NCI-H526 (cell line): Measurements from ENCODE around the gene RIPK4.

Experiments used
- DNase-seq, 2 experiments: peaks; one replicate each; lab custom pipeline; 2025; lab: John Stamatoyannopoulos, UW

The RIPK4 gene

GRCh38 chr21:41766883-41767605 is at the start of gene RIPK4:
Gene RIPK4, minus strand, starts transcription at chr21:41767052. Its CDS starts 11 bp downstream, at chr21:41767041.
- peak; percentile 73 to 96 for DNase-seq

GRCh38 chr21:41815652-41816582 is 49.1 kb upstream of the RIPK4 start:
- no peak for DNase-seq

GRCh38 chr21:41813226-41813625 is 46.4 kb upstream of the RIPK4 start:
- no peak for DNase-seq

- DNase-seq, result no peak
These were observed 45.8 kb upstream of the RIPK4 start for GRCh38 chr21:41812679-41813078.

- no peak for DNase-seq
These were observed 43.7 kb upstream of the RIPK4 start for GRCh38 chr21:41810597-41810932.

- no peak for DNase-seq
These were observed 43.2 kb upstream of the RIPK4 start for GRCh38 chr21:41809891-41810596.

GRCh38 chr21:41808846-41809245 is 42.0 kb upstream of the RIPK4 start:
- DNase-seq, result no peak

GRCh38 chr21:41808094-41808493 is 41.2 kb upstream of the RIPK4 start:
- no peak for DNase-seq

GRCh38 chr21:41806773-41807172 is 39.9 kb upstream of the RIPK4 start:
- DNase-seq, result no peak

- DNase-seq, result no peak
These were observed 38.8 kb upstream of the RIPK4 start for GRCh38 chr21:41805643-41806042.

GRCh38 chr21:41805038-41805437 is 38.2 kb upstream of the RIPK4 start:
- DNase-seq, result no peak

GRCh38 chr21:41804381-41804780 is 37.5 kb upstream of the RIPK4 start:
- DNase-seq, result no peak

GRCh38 chr21:41803316-41803715 is 36.5 kb upstream of the RIPK4 start:
- no peak for DNase-seq

GRCh38 chr21:41802684-41803083 is 35.8 kb upstream of the RIPK4 start:
- no peak for DNase-seq

- DNase-seq, result no peak
These were observed 35.3 kb upstream of the RIPK4 start for GRCh38 chr21:41802198-41802584.

- DNase-seq, result no peak
These were observed 34.7 kb upstream of the RIPK4 start for GRCh38 chr21:41801321-41802197.

GRCh38 chr21:41800425-41801320 is 33.8 kb upstream of the RIPK4 start:
- no peak for DNase-seq

GRCh38 chr21:41799763-41800162 is 32.9 kb upstream of the RIPK4 start:
- DNase-seq, result no peak

GRCh38 chr21:41798326-41798725 is 31.5 kb upstream of the RIPK4 start:
- no peak for DNase-seq

GRCh38 chr21:41796476-41797080 is 29.7 kb upstream of the RIPK4 start:
- DNase-seq, result no peak
